Neural progenitor cell (in vitro differentiated cells): Measurements from ENCODE around the gene HIVEP2.

Experiments used
- EZH2 ChIP-seq: fragments of 200-600 bp; sonication (generic); IDR thresholded peaks from 2 replicates; pipeline ENCODE4 v1.6.1; 2017; ENCODE audit warnings: antibody characterized with exemption, mild to moderate bottlenecking, moderate library complexity
- EZH2phosphoT487 ChIP-seq: fragments of 200-600 bp; sonication (generic); IDR thresholded peaks from 2 replicates; pipeline ENCODE4 v1.6.1; 2017; ENCODE audit warnings: antibody characterized with exemption
- TF ChIP-seq, protein P1 (sequence below): fragments of 200-600 bp; sonication (generic); IDR thresholded peaks from 2 replicates; pipeline ENCODE4 v1.5.1; 2017; ENCODE audit warnings: antibody characterized with exemption, mild to moderate bottlenecking

DNA sequence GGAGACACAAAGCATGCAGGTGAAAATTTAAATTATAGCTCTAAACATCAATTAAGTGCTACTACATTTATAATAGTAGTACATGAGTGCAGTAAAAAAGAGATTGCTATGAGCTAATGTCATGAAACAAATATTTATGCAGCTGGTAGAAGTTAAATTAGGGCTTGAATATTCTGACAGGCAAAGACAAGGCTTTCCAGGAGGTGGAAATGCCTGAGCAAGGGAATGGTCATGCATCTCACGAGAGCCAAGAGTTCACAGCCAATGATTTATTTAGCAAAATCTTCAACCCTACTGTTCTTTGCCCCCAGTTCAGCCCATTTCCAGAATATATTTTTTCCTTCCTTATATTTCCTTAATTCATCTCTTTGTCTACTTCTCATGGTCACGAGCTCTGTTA is 128.9 kb downstream of the HIVEP2 start:
- TF ChIP-seq, protein P1, sequence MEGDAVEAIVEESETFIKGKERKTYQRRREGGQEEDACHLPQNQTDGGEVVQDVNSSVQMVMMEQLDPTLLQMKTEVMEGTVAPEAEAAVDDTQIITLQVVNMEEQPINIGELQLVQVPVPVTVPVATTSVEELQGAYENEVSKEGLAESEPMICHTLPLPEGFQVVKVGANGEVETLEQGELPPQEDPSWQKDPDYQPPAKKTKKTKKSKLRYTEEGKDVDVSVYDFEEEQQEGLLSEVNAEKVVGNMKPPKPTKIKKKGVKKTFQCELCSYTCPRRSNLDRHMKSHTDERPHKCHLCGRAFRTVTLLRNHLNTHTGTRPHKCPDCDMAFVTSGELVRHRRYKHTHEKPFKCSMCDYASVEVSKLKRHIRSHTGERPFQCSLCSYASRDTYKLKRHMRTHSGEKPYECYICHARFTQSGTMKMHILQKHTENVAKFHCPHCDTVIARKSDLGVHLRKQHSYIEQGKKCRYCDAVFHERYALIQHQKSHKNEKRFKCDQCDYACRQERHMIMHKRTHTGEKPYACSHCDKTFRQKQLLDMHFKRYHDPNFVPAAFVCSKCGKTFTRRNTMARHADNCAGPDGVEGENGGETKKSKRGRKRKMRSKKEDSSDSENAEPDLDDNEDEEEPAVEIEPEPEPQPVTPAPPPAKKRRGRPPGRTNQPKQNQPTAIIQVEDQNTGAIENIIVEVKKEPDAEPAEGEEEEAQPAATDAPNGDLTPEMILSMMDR, result no peak
- TF ChIP-seq EZH2phosphoT487 (no peak), EZH2 (no peak)
